Measurements from ENCODE around the gene RBBP8NL. TPM values are rescaled to one million over a fixed set of nuclear protein-coding genes. Genes with fewer than 3 reads are reported as not detected.

The RBBP8NL gene
- total RNA-seq, 4 donors from 2014 or later: 1.1 to 6.0 (median 4.6) TPM

DNA sequence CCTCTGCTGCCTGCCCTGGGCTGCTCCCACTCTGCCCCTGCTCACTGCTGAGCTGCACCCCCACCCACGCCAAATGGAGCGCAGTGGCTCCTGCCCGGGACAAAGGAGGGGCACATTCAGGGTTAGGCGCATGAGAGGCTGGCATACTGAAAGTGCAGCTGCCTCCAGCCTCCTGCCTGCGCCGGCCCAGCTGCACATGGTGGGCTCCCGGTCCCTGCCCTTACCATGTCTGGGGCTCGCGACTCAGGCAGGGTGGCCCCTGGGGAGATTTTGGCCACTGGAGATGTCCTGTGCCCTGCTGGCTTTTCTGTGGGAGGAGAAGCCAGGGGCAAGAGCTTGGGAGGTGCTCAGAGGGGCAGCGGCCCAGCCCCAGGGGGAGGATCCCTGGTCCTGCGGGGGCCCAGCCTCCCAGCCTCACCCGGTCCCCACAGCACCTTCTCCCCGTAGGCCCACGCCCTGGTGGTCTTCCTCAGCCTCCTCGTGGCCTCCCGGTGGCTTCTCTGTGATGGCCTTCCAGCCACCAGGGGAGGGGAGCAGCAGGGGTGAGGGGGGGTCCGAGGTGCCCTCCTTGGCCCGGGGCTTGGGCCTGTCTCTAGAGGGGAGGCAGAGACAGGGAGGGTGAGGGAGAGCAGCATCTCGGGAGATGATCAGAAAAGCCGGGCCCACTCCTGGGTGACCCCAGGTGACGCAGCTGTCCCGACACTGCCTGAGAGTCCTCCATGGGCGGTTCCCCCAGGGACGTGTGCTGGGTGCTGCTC is 11.8 kb downstream of the RBBP8NL start:
- 83 to 93% methylated on average over 8 to 9 of the region's 24 CpGs for WGBS, 2 donors
- no peaks in the 10 kb centered on the region for H3K27me3 ChIP-seq
- TF ChIP-seq, protein P1, sequence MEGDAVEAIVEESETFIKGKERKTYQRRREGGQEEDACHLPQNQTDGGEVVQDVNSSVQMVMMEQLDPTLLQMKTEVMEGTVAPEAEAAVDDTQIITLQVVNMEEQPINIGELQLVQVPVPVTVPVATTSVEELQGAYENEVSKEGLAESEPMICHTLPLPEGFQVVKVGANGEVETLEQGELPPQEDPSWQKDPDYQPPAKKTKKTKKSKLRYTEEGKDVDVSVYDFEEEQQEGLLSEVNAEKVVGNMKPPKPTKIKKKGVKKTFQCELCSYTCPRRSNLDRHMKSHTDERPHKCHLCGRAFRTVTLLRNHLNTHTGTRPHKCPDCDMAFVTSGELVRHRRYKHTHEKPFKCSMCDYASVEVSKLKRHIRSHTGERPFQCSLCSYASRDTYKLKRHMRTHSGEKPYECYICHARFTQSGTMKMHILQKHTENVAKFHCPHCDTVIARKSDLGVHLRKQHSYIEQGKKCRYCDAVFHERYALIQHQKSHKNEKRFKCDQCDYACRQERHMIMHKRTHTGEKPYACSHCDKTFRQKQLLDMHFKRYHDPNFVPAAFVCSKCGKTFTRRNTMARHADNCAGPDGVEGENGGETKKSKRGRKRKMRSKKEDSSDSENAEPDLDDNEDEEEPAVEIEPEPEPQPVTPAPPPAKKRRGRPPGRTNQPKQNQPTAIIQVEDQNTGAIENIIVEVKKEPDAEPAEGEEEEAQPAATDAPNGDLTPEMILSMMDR (IDR thresholded peaks at IDR 0.05): no peak
- TF ChIP-seq POLR2A (IDR thresholded peaks at IDR 0.05): no peak
- no peak for DNase-seq
- no peaks in the 10 kb centered on the region for H3K36me3 ChIP-seq
- no peak overlapping the region for H3K4me3 ChIP-seq (replicated peaks in 1 of 3)
- H3K27ac ChIP-seq: no peak overlapping the region
- H3K9me3 ChIP-seq: no peaks in the 10 kb centered on the region
- intact Hi-C loops (cut with DNase I): no loop called here
- H3K4me1 ChIP-seq: peaks cover 3% of the 10 kb centered on the region in 2 donors

DNA sequence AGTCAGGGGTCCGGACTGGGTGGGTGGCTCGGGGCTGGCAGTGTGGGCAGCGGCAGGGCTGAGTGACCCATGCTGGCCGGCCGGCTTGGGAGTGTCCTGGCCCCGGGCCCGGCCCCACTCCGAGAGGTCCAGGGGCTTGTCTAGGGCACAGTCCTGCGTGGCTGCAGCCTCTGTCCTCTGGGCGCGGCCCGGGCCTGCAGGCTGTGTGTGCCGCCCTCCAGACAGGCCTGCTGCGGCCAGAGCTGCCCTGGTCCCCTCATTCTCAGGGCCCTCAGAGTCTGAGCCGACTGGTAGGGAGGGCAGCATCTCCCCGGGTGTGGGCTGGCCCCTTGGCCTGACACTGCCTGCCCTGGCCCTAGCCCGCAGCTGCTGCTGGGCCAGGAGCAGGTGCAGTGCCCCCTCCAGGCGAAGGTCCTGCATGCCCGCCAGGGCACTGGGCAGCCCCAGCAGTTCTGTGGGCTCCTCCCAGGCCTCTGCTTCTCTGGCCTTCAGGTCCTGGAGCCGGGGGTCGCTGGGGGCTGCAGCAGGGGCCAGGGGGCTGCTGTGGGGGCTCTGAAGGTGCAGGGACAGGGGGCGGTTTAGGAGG is 13.3 kb downstream of the RBBP8NL start:
- Histone ChIP-seq H3K4me1 (peaks cover 18% of the 10 kb centered on the region in 2 donors), H3K4me3 (replicated peaks in 1 of 3) (no peak overlapping the region), H3K27ac (no peak overlapping the region), H3K9me3 (no peaks in the 10 kb centered on the region), H3K36me3 (no peaks in the 10 kb centered on the region), H3K27me3 (no peaks in the 10 kb centered on the region)
- intact Hi-C loops (cut with DNase I): no loop called here
- 85 to 89% methylated on average over 3 to 6 of the region's 22 CpGs for WGBS, 2 donors
- DNase-seq: no peak
- TF ChIP-seq, protein P1 (IDR thresholded peaks at IDR 0.05): no peak
- TF ChIP-seq POLR2A (IDR thresholded peaks at IDR 0.05): no peak

DNA sequence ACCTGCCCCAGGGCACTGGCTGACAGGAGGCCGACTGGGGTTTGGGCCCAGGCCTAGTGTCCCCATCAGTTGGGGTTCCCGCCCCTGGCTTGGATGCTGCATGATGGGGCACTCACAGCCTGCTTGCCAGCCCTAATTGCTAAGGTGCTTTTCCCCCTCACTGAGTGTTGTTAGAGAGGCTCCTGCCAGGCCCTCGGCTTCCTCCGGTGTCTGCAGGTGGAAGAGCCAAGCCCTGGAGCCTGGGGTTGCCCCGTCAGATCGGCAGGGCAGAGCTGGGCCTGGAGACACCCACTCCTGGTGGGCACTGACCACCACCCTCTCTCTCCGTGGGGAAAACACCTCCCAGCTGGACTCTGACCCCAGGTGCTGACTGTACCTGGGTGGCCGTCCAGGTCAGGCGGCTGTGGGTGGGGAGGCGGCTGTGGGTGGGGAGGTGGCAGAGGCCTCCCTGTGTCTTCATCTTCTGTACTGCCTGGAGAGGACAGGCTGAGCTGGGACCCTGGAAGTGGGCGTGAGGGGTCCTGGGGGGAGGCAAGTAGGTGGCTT is 14.2 kb downstream of the RBBP8NL start:
- no peaks in the 10 kb centered on the region for H3K36me3 ChIP-seq
- no peaks in the 10 kb centered on the region for H3K9me3 ChIP-seq
- TF ChIP-seq, protein P1 (IDR thresholded peaks at IDR 0.05): no peak
- TF ChIP-seq POLR2A (IDR thresholded peaks at IDR 0.05): no peak
- H3K4me1 ChIP-seq: peaks cover 18 to 26% of the 10 kb centered on the region in 2 donors
- WGBS, 2 donors: 92 to 100% methylated on average over 5 to 10 of the region's 11 CpGs
- no peak for DNase-seq
- intact Hi-C loops (cut with DNase I): no loop called here
- no peaks in the 10 kb centered on the region for H3K27me3 ChIP-seq
- H3K4me3 ChIP-seq (replicated peaks in 1 of 3): no peak overlapping the region
- H3K27ac ChIP-seq: no peak overlapping the region

DNA sequence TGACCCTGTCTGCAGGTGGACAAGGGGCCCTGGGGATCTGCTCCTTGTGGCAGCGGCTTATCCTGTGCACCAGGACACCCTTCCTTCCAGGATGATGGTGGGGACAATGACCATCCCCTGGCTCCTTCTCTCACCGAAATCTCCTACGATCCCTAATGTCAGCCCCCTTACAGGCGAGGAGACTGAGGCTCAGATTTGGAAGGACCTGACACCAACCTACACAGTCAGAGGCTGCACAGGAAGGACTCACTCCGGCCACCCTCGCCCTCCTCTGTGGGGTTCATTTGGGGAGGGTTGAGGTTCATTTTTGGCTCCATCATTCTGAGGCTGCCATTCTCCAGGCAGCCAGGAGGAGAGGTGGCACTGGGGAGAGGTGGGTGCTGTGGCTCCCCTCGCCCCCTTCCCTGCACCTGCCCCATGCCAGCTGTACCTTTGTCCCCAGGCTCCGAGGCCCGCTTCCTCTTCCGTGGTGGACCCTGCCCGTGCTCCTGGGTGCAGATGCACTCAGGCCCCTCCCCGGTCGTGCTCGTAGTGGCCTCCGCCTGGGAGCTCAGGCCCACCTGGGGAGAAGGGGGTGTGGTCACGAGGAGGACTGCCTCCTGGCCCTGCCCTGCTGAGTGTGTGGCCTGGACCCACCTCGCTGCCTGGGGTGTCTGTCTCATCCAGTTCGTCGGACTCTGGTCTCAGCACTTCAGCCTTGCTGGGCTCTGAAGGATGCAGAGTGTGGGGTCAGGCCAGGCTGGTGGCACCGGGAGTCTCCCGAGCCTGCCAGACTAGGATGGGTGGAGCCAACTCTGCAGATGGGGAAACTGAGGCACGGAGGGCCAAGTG is 14.9 kb downstream of the RBBP8NL start:
- Histone ChIP-seq H3K4me1 (peaks cover 24 to 33% of the 10 kb centered on the region in 2 donors), H3K27me3 (no peaks in the 10 kb centered on the region), H3K4me3 (replicated peaks in 1 of 3) (no peak overlapping the region), H3K36me3 (no peaks in the 10 kb centered on the region), H3K9me3 (no peaks in the 10 kb centered on the region), H3K27ac (no peak overlapping the region)
- intact Hi-C loops (cut with DNase I): no loop called here
- WGBS, 2 donors: 86 to 90% methylated on average over 11 to 19 of the region's 22 CpGs
- no peak for DNase-seq
- TF ChIP-seq, protein P1 (IDR thresholded peaks at IDR 0.05): no peak
- TF ChIP-seq POLR2A (IDR thresholded peaks at IDR 0.05): no peak
